NCI-H1694 treated with DMSO at 0.1 percent for 48 hours (cell line): ENCODE measurements around the gene RNF175.
"Not testable (repeated sequence)": the region's sequence is repeated elsewhere in the genome, so short reads cannot be mapped to it uniquely, and the experiment has no call there.

ENCODE experiments used
- DNase-seq: peaks from one replicate; lab custom pipeline; 2025; lab: John Stamatoyannopoulos, UW

RNF175 gene

GRCh38 chr4:153676984-153677383 is 82.8 kb downstream of the RNF175 start:
- no peak for DNase-seq

- no peak for DNase-seq
Measured at GRCh38 chr4:153676486-153676885, 83.3 kb downstream of the RNF175 start.

- no peak for DNase-seq
Measured at GRCh38 chr4:153669838-153670237, 90.0 kb downstream of the RNF175 start.

- no peak for DNase-seq
Measured at GRCh38 chr4:153668647-153669046, 91.2 kb downstream of the RNF175 start.

- not testable (repeated sequence) for DNase-seq
Measured at GRCh38 chr4:153666505-153666904, 93.3 kb downstream of the RNF175 start.

- DNase-seq, result no peak
Measured at GRCh38 chr4:153663667-153664066, 96.2 kb downstream of the RNF175 start.

GRCh38 chr4:153661908-153662307 is 97.9 kb downstream of the RNF175 start:
- DNase-seq, result no peak

- DNase-seq, result no peak
Measured at GRCh38 chr4:153661215-153661822, 98.5 kb downstream of the RNF175 start.
